Stimulated activated CD8-positive, alpha-beta memory T cell treated with anti-CD3 and anti-CD28 coated beads, Interleukin-7, amount 100 ng/mL, for 1 hour (primary cell): ENCODE data around the gene KDM3B.
"Not testable (repeated sequence)": the region's sequence is repeated elsewhere in the genome, so short reads cannot be mapped to it uniquely, and the experiment has no call there.

Source experiments
- DNase-seq, 2 donors: peaks; one replicate each; pipeline ENCODE4 v3.0.0-alpha.2; 2020; ENCODE audit warnings: low read depth in 2 of 2

The KDM3B gene, protein sequence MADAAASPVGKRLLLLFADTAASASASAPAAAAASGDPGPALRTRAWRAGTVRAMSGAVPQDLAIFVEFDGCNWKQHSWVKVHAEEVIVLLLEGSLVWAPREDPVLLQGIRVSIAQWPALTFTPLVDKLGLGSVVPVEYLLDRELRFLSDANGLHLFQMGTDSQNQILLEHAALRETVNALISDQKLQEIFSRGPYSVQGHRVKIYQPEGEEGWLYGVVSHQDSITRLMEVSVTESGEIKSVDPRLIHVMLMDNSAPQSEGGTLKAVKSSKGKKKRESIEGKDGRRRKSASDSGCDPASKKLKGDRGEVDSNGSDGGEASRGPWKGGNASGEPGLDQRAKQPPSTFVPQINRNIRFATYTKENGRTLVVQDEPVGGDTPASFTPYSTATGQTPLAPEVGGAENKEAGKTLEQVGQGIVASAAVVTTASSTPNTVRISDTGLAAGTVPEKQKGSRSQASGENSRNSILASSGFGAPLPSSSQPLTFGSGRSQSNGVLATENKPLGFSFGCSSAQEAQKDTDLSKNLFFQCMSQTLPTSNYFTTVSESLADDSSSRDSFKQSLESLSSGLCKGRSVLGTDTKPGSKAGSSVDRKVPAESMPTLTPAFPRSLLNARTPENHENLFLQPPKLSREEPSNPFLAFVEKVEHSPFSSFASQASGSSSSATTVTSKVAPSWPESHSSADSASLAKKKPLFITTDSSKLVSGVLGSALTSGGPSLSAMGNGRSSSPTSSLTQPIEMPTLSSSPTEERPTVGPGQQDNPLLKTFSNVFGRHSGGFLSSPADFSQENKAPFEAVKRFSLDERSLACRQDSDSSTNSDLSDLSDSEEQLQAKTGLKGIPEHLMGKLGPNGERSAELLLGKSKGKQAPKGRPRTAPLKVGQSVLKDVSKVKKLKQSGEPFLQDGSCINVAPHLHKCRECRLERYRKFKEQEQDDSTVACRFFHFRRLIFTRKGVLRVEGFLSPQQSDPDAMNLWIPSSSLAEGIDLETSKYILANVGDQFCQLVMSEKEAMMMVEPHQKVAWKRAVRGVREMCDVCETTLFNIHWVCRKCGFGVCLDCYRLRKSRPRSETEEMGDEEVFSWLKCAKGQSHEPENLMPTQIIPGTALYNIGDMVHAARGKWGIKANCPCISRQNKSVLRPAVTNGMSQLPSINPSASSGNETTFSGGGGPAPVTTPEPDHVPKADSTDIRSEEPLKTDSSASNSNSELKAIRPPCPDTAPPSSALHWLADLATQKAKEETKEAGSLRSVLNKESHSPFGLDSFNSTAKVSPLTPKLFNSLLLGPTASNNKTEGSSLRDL (N-terminal part only)

DNA sequence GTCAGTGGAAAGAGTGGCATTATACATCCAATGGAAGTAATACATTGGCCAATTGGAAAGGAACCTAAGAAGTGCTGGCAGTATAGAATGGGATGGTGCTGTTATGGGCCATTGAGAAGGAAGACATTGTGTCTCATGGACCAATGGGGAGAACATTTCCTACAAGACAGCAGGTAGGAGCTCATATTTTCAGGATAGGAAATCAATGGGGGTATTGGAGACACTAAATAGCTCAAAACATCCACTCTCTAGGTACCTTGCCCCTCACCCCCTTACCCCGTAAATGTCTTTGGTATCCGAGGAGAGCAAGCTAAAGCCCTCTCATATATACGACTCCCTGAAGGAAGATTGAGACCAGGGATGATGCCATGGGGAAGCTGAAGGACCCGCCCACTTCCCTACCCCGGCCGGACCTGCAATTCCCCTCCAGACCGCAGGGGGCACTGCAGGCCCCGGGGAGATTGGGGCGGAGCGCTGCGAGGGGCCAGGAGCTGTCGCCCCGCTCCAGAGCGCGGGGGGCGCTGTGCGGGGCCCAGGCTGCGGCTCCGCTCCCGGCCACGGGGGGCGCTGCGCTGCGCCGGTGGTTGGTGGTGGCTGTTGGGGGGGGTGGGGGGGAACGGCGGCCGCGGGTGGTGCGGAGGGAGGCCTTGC, at the start of gene KDM3B:
Gene KDM3B, plus strand, starts transcription at position 615 of the 651 bp plus-strand sequence. CDS start 111 bp downstream, outside the sequence.
- peak; percentile 84 to 88 for DNase-seq

DNA sequence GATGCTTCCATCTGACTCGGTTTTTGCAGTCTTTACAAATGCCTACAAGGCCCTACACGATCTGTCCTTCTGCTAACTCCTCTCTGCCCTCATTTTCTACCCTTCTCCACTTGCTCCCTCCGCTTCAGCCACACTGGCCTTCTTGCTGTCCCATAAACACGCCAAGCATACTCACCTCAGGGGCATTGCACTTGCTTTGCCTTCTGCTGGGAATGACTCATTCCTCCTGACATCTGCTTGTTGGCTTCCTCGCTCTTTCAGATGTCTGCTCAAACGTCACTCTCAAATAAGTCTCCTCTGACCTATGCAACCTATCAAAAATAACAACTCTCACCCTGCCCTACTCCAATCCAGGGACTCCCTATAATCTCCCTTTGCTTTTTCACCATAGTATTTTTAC, 49.1 kb upstream of the KDM3B start:
- DNase-seq: no peak

DNA sequence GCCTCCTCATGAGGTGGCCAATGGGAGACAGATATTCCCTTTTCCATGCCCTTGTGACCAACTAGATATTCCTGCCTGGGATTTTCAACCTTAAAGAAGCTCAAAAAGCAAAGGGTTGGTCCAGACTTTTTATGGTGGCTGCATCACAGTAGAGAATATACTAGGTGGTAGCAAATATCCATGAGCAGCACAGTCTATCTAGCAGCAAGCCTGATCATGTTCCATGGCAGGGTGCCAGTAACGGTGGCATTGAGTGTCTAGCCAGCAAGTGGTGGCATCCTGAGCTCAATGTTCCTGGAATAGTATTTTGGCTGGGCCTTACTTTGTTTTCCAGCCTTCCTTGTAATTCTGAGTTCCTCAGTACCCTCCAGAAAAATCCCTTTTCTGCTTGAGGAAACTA, 46.7 kb upstream of the KDM3B start:
- DNase-seq: no peak

- DNase-seq: no peak
Observed at GRCh38 chr5:138315751-138316278, 36.7 kb upstream of the KDM3B start.

DNA sequence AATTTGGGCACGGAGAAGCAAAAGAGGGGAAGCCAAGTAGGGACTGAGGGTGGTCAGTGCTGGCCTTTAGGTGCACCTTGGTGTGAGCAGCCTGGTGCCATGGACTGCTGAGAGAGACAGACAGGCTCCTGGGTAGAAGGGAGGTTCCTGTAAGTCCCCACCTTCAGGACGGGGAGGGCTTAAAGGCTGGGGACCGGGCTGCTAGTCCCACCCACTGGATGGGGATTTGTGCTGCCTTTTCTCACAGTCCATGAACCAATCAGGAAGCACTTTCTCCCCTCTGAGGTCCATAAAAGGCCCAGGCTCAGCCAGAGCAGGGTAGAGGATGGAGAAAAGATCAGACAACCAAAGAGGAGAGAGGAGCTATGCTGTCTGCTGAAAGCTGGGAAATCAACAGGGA, 36.1 kb upstream of the KDM3B start:
- DNase-seq: no peak

DNA sequence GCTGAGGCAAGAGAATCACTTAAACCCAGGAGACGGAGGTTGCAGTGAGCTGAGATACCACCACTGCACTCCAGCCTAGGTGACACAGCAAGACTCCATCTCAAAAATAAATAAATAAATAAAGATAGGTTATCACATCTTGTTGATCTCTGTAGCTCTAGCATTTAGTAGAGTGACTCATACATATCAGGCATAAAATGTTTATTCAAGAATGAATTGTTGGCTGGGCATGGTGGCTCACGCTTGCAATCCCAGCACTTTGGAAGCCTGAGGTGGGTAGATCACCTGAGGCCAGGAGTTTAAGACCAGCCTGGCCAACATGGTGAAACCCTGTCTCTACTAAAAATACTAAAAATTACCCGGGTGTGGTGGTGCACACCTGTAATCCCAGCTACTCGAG, 34.3 kb upstream of the KDM3B start:
- DNase-seq: not testable (repeated sequence)

GRCh38 chr5:138330813-138331448, 21.6 kb upstream of the KDM3B start:
- DNase-seq: no peak

GRCh38 chr5:138331449-138332368, 20.8 kb upstream of the KDM3B start, which contains the start of gene CDC25C:
Gene CDC25C, minus strand, starts transcription at chr5:138331804. Its CDS starts 624 bp downstream, at chr5:138331180.
- peak; percentile 88 to 89 for DNase-seq

GRCh38 chr5:138334867-138335447, 17.5 kb upstream of the KDM3B start:
- DNase-seq: no peak

DNA sequence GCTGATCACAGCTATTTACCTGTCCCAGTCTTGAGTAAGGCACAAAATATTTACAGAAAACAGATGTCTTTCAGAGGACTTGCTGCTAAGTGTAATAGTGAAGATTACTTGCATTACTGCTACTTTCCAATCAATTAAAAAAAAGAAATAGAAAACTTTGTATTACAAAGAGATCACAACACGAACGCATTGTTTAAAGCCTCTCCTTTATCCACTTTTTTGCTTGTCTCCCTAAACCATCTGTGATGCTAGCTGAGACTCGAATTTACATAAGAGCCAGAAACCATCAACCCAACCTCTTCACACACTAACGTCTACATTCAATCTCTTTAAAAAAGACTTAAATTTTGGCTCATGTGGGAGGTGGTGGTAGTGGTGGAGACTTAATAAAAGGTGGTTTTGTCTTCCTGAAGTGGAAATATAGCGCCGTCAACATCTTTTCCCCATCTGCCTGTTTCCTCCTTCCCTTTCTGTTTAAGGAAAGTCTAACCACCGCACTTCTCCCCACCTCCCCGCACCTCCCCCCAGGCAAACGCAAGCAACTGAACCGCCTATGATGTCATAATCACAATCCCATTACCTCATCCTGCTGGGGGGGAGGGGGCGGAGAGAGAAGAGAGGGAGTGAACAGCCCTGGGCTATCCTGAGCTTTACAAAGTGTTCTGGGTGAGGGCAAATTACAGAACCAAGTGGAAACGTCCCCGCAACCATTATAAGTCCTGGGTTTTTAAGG, 15.4 kb upstream of the KDM3B start:
- DNase-seq: no peak

DNA sequence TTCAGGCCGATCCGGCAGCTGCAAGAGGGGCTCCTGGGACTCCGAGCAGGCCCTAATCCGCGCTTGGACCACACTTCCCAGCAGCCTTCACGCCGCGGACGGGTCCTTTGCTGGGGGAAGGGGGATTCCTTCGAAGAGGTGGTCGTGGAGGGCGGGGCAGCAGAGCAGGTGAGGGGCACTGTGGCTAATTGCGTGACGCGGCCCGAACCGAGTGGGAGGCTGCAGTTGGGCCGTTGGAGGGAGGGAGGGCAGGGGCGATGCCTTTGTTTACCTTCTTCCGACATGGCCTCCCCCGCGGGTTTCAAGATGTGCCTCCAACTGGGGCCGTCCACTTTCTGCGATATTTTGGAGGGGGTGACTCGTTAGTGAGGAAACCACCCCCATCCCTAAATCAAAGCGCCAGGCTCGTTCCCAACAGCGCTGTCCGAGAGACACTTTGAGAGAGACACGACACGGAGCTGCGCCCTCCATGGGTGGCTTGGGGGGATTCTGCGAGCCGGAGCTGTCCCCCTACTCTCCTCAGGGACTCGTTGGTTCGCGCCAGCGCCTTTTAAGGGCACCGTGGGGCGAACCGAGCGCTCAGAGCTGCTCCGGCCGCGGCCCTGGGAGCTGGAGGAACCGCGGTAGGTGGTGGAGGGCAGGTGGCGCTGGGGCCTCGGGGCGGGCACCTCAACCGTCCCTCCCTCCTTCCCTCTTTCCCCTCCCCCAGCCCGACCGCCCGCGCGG, 14.6 kb upstream of the KDM3B start, which contains the start of gene FAM53C:
Gene FAM53C, plus strand, starts transcription at position 582 of the 726 bp plus-strand sequence. CDS start 3,070 bp downstream, outside the sequence.
- DNase-seq: peak; percentile 84 to 90

DNA sequence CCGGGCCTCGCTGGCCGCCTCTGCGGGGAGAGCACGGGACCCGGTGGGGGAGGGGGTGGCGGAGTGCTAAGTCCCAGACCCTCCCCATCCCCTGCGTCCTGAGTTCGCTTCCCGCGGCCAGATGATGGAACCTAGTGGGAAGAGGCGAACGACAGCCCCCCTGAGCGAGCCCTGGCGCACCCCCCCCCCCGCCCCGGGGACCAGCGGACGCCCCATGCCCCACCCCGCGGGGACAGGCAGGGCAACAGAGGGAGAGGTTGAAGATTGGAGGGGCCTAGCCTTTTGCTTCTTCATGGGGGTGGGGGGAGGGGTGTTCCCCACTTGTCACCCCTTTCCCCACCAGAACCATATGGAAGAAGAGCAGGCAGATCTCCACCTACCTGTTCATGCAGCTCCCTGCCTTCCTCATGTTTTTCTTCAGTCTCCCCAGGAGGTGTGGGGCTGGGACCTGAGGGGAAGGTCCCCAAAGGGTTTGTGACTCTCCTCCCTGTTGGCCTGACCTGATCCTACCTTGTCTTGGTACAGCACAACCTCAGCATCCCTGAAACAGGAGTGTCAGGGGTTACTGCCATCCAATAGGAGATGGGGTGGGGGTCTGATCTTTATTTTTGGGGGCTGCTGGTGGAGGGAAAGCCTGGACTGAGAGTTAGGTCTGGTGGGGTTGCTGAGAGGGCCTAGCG, 13.9 kb upstream of the KDM3B start:
- DNase-seq: no peak

- DNase-seq: no peak
Observed at GRCh38 chr5:138339091-138339456, 13.4 kb upstream of the KDM3B start.

GRCh38 chr5:138339464-138339863, 13.0 kb upstream of the KDM3B start:
- no peak for DNase-seq

DNA sequence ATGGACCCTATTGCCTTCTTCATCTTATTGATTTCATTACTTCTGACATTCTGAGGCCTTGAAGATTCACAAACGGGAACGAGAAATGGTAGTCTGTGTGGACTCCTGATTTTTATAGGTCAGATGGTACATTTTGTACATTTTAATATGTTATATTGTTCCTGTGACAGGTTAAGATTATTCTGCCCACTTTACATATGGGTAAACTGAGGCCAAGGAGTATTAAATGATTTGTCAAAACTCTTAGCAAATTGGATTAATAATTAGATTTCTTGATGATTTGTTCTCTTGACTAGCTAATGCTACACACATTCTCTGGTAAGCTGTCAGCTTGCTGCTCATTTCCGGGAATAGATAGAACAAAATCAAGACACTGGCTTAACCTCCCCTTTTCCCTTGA, 12.5 kb upstream of the KDM3B start:
- DNase-seq: no peak

GRCh38 chr5:138344887-138345622, 7.4 kb upstream of the KDM3B start:
- no peak for DNase-seq
